KMS-11 (cell line): ENCODE results near the gene SLC2A11.

Experiments
- H2AFZ ChIP-seq: fragments of 200-600 bp; sonication (generic); 2 replicates; pipeline ENCODE4 v1.6.1; 2016; ENCODE audit warnings: antibody characterized with exemption, mixed run types, low read depth
- H3K27ac ChIP-seq: fragments of 200-600 bp; sonication (generic); 2 replicates; pipeline ENCODE4 v1.6.1; 2016; ENCODE audit warnings: mild to moderate bottlenecking, mixed run types
- H3K27me3 ChIP-seq: fragments of 200-600 bp; sonication (generic); 2 replicates; pipeline ENCODE4 v1.6.1; 2017; ENCODE audit warnings: mild to moderate bottlenecking, low read depth, mixed run types, moderate library complexity; ENCODE audit not compliant: insufficient read depth
- H3K36me3 ChIP-seq: fragments of 200-600 bp; sonication (generic); 2 replicates; pipeline ENCODE4 v1.6.1; 2017; ENCODE audit warnings: mild to moderate bottlenecking, mixed run types; ENCODE audit not compliant: insufficient read depth
- H3K4me1 ChIP-seq: fragments of 200-600 bp; sonication (generic); 2 replicates; pipeline ENCODE4 v1.6.1; 2016; ENCODE audit warnings: mild to moderate bottlenecking, low read depth, mixed run types; ENCODE audit not compliant: poor library complexity, severe bottlenecking
- H3K4me2 ChIP-seq: fragments of 200-600 bp; sonication (generic); 2 replicates; pipeline ENCODE4 v1.7.0; 2016; ENCODE audit warnings: mild to moderate bottlenecking, mixed run types
- H3K4me3 ChIP-seq: fragments of 200-600 bp; sonication (generic); IDR thresholded peaks from 2 replicates; pipeline ENCODE4 v1.6.1; 2017; ENCODE audit warnings: low read depth, low read length, mixed read lengths; ENCODE audit not compliant: insufficient read depth
- H3K79me2 ChIP-seq: fragments of 200-600 bp; sonication (generic); 2 replicates; pipeline ENCODE4 v1.6.1; 2016; ENCODE audit warnings: low read depth, mixed run types; ENCODE audit not compliant: insufficient read depth
- H3K9ac ChIP-seq: fragments of 200-600 bp; sonication (generic); 2 replicates; pipeline ENCODE4 v1.6.1; 2016; ENCODE audit warnings: mild to moderate bottlenecking, mixed run types
- H4K20me1 ChIP-seq: fragments of 200-600 bp; sonication (generic); 2 replicates; pipeline ENCODE4 v1.6.1; 2016; ENCODE audit warnings: mild to moderate bottlenecking, mixed run types; ENCODE audit not compliant: insufficient read depth
- CTCF ChIP-seq: fragments of 200-600 bp; sonication (generic); conservative IDR thresholded peaks from 2 replicates; pipeline ENCODE4 v1.6.1; 2017; ENCODE audit warnings: low read depth, mild to moderate bottlenecking, antibody characterized with exemption, low read length, moderate library complexity, mixed read lengths

The SLC2A11 gene

GRCh38 chr22:23817146-23817545 is 40.5 kb upstream of the SLC2A11 start:
- no peaks in the 10 kb centered on the region for H3K4me1 ChIP-seq
- no peaks in the 10 kb centered on the region for H3K27me3 ChIP-seq
- no peak overlapping the region for H2AFZ ChIP-seq
- H4K20me1 ChIP-seq, result no peaks in the 10 kb centered on the region
- H3K4me2 ChIP-seq, result no peak overlapping the region
- no peaks in the 10 kb centered on the region for H3K36me3 ChIP-seq
- H3K4me3 ChIP-seq, result no peak overlapping the region
- H3K79me2 ChIP-seq, result no peaks in the 10 kb centered on the region
- H3K9ac ChIP-seq, result no peak overlapping the region
- H3K27ac ChIP-seq, result no peak overlapping the region
- no peak for TF ChIP-seq CTCF

GRCh38 chr22:23818541-23818940 is 39.1 kb upstream of the SLC2A11 start:
- Histone ChIP-seq H3K27ac (no peak overlapping the region), H4K20me1 (no peaks in the 10 kb centered on the region), H3K9ac (no peak overlapping the region), H3K79me2 (no peaks in the 10 kb centered on the region), H2AFZ (no peak overlapping the region), H3K4me1 (no peaks in the 10 kb centered on the region), H3K27me3 (no peaks in the 10 kb centered on the region), H3K36me3 (no peaks in the 10 kb centered on the region), H3K4me2 (no peak overlapping the region), H3K4me3 (no peak overlapping the region)
- no peak for TF ChIP-seq CTCF

- no peak overlapping the region for H2AFZ ChIP-seq
- no peak overlapping the region for H3K4me3 ChIP-seq
- H3K36me3 ChIP-seq, result no peaks in the 10 kb centered on the region
- no peaks in the 10 kb centered on the region for H3K79me2 ChIP-seq
- no peak overlapping the region for H3K9ac ChIP-seq
- H3K4me1 ChIP-seq, result no peaks in the 10 kb centered on the region
- H4K20me1 ChIP-seq, result no peaks in the 10 kb centered on the region
- no peak overlapping the region for H3K27ac ChIP-seq
- no peak for TF ChIP-seq CTCF
- H3K4me2 ChIP-seq, result no peak overlapping the region
- no peaks in the 10 kb centered on the region for H3K27me3 ChIP-seq
Measured at GRCh38 chr22:23820748-23821211, 36.9 kb upstream of the SLC2A11 start.

GRCh38 chr22:23822101-23822671 is 35.5 kb upstream of the SLC2A11 start:
- Histone ChIP-seq H3K27me3 (no peaks in the 10 kb centered on the region), H3K27ac (no peak overlapping the region), H3K4me1 (no peaks in the 10 kb centered on the region), H3K36me3 (no peaks in the 10 kb centered on the region), H3K9ac (no peak overlapping the region), H2AFZ (no peak overlapping the region), H3K4me3 (no peak overlapping the region), H3K79me2 (no peaks in the 10 kb centered on the region), H4K20me1 (no peaks in the 10 kb centered on the region), H3K4me2 (no peak overlapping the region)
- TF ChIP-seq CTCF, result no peak
